Measurements from ENCODE around the gene ZBTB5.
A peak's percentile ranks its signal among the peaks of the same experiment; 100 is the strongest.

ZBTB5 gene

DNA sequence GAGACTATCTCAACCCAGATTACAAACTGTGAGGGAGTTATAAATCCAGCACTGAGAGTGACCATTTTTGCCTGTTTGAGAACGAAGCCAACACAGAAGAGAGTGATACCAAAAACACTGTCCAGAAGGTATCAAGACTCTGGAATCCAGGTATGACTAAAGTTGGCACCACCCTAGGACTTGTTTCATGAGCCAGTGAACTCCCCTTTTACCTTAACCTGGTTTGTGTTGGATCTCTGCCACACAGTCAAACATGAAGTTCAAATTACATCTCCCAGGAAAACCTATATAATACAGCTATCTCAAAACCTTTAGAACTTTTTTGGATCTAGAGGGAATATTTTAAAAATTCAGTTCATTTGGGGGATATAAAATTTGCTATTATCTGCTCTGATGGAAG is 11.4 kb downstream of the ZBTB5 start:
- DNase-seq = no peak

DNA sequence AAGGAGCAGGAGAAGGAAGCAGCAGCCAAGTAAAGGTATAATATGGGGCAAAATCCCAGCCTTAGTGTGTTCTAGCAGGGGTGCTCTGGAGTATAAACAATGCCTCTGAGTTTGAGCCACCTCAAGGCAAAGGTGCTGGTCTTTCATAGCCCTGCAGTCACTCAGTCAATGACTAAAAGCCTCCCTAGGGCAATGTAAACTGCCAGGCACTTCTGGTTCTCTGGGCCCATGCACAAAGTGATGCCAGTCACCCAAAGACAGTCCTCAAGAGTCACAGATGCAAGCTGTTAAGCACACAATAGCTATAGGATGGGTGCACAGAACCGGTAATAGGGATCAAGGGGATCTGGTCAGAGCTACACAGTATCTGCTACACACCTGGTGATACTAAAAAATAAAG is 12.6 kb downstream of the ZBTB5 start:
- no peak for DNase-seq

GRCh38 chr9:37451628-37452027 is 13.6 kb downstream of the ZBTB5 start:
- no peak for DNase-seq

- peak in 35 of 58 donors; percentile 12 to 83 (median 47) for DNase-seq
Measured at GRCh38 chr9:37449862-37450632, 15.2 kb downstream of the ZBTB5 start.

DNA sequence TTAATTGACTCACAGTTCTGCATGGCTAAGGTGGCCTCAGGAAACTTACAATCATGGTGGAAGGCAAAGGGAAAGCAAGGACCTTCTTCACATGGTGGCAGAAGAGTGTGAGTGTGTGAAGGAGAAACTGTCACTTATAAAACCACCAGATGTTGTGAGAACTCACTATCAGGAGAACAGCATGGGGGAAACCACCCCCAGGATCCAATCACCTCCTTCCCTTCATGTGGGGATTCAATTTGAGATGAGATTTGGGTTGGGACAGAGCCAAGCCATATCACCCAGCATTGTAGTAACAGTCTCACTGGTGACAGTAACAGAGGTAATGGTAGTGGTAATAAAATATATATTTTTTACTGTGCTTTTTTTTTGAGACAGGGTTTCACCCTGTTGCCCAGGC is 18.1 kb downstream of the ZBTB5 start:
- no peak for DNase-seq

DNA sequence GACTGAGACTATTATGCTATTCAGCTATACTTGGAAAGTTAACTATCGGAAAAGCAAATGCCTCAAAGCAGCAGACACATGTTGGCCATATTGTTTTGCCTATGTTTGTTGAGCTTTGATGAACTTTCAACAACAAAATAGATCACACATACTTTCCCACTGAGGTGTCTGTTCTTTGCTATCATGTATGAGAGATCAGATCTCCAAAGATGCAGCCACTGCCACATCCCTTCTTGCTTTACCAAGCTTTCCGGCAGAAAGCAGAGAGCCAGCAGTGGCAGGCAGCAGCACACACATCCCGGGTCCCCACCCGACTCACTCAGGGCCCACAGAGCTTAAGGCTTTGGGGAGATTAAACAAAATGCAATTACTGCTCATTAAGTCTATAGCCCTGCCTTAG is 18.8 kb downstream of the ZBTB5 start:
- no peak for DNase-seq

- no peak for DNase-seq
Measured at GRCh38 chr9:37445832-37446231, 19.4 kb downstream of the ZBTB5 start.

GRCh38 chr9:37444890-37445289 is 20.4 kb downstream of the ZBTB5 start:
- no peak for DNase-seq

GRCh38 chr9:37443566-37443965 is 21.7 kb downstream of the ZBTB5 start:
- no peak for DNase-seq

DNA sequence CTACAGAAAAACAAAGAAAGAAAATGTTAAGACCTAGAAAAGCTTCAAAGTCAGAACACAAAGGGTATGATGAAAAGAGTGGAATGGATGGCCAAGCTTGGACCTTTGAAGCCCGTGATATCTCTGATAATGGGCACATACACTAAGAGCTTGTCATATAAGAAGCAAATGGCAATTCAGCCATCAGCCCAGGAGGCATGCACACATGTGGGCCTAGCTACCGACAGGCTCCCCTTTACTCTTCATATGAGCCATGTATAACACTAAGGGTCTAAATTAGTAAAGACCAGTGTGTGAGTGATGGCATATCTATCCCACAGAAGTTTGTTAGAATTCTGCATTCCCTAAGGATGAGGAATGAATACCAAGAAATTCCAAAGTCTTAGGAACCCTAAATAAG is 22.7 kb downstream of the ZBTB5 start:
- no peak for DNase-seq

GRCh38 chr9:37441776-37442370 is 23.4 kb downstream of the ZBTB5 start:
- no peak for DNase-seq

GRCh38 chr9:37438359-37438758 is 26.9 kb downstream of the ZBTB5 start:
- no peak for DNase-seq

DNA sequence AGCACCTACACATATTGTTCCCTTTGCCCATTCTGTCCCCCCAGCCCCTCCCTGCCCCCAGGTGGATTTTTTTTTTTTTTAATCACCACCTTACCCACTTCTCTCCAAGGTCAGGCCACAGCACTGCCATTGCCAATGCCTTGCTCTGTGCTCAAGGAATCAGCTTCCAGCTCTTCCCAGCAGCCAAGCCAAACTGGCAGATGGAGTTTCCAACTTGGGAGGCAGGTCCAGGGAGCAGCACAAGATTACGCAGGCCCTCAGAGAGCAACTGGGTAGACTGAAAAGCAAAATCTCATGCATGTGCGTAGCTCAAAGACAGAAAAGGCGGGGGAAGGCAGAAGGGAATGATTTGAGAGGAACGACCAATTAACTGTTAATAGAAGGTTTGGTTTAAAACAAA is 27.6 kb downstream of the ZBTB5 start:
- peak in 11 of 58 donors; percentile 6 to 53 (median 22) for DNase-seq

GRCh38 chr9:37437010-37437409 is 28.2 kb downstream of the ZBTB5 start:
- DNase-seq = no peak

GRCh38 chr9:37436540-37436939 is 28.7 kb downstream of the ZBTB5 start:
- peak in 17 of 58 donors; percentile 9 to 47 (median 15) for DNase-seq

DNA sequence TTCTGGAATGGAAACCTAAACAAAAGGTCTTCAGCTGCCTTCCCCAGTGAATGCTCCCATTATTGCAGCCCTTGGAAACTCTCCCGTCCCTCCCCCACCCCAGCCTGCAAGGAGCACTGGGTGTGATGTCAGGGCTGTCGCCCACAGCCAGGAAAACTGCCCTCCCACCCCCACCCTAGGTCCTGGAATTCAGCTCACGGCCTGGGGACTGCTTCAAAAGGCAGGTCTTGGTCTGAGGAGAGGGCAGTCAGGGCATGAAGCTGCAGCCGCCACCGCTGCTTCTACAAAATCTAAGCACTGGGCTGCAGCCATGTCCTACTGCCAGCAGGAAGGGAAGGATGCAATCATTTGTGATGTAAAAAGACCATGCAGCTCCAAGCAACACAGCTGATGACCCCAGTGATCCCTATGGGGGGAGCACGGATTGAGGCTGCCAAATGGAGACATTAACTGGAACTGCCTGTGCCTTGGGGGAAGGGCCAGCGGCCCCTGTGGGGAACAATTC is 31.3 kb downstream of the ZBTB5 start:
- DNase-seq = peak in 54 of 58 donors; percentile 40 to 95 (median 81)

DNA sequence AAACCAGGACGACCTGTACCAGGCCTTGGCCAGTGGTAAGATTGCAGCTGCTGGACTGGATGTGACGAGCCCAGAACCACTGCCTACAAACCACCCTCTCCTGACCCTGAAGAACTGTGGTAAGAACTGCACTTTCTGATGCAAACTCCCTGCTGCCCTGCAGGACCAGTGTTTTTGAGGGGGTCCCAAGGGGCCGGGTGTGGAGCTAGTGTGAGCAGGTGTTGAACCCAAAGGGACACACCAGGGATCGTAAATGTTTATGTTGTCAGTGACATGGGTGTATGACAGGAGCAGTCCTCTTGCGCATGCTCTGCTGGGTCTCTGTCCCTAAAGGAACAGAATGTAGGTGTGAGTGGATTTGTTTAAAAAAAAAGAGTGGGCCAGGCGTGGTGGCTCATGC is 33.2 kb downstream of the ZBTB5 start:
- no peak for DNase-seq

- DNase-seq = peak in 52 of 58 donors; percentile 21 to 87 (median 60)
Measured at GRCh38 chr9:37430841-37431597, 34.2 kb downstream of the ZBTB5 start.

DNA sequence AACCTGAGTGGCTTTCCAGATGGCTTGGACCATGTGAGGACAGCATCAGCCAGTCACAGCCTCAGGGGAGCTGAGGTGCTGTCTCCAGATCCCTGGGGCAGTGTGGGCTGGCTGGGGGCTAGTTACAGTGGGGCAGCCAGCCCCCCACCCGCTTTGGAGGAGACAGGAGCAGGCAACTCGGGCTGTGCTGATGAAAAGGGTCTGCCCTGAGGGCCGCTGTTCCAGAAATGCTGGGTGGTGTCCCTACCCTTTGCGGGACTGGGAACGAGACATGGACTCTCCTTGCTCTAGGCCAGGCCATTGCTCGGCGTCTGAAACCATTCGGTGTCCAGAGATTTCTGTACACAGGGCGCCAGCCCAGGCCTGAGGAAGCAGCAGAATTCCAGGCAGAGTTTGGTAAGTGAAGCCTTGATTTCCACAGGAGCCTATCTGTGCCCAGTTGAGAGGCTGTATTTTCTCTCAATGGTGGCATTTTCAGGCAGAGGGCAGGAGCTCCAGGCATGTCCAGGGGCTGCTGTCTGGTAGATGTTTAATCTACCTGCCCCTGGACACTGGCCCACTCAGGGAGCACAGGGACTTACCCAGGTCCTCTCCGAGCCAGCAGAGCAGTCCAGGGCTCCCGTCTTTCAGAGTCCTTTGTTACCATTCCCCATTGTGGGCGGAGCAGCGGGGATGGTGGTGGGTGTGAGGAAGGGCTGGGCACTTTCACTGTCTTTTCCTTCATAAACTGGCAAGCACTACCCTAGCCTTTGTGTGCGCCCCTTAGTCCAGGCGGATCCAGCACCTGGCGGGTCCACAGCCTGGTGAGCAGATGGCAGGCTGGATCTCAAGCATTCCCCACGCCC is 35.6 kb downstream of the ZBTB5 start:
- DNase-seq = no peak

DNA sequence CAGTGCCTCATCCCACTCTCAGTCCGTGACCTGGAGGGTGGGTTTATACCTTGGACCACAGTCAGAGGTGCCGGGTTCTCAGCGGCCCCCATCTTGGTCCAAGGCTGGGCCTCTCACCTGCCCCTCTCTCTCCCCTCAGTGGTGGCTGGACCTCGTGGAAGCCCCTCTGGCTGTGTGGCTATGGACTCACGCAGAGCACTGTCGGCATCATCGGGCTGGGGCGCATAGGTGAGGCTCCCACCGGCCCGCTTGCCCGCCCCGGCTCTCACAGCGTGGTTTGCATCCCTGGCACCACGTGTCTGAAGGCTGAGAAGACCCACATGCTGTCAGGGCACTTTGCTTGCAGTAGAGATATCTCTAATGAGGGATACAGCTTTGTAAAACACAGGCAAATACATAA is 36.9 kb downstream of the ZBTB5 start:
- no peak for DNase-seq

GRCh38 chr9:37426846-37427245 is 38.4 kb downstream of the ZBTB5 start:
- no peak for DNase-seq

Data from anterior cingulate cortex (tissue), 58 donors.